Loucy (cell line): ENCODE measurements around the gene BCAS3.
"Not testable (repeated sequence)": the region's sequence is repeated elsewhere in the genome, so short reads cannot be mapped to it uniquely, and the experiment has no call there.

ENCODE experiments used
- H2AFZ ChIP-seq: fragments of 200-600 bp; sonication (generic); 2 replicates; pipeline ENCODE4 v1.6.0; 2016; ENCODE audit warnings: antibody characterized with exemption, mild to moderate bottlenecking, low read length, moderate library complexity
- H3F3A ChIP-seq: fragments of 200-600 bp; 2 replicates; pipeline ENCODE4 v1.6.0; 2016; ENCODE audit warnings: antibody characterized with exemption, low read depth, mild to moderate bottlenecking
- H3K27me3 ChIP-seq: fragments of 200-600 bp; sonication (generic); 2 replicates; pipeline ENCODE4 v1.6.1; 2014; ENCODE audit warnings: low read length, mild to moderate bottlenecking; ENCODE audit not compliant: insufficient read depth, poor library complexity, severe bottlenecking
- H3K36me3 ChIP-seq: fragments of 200-600 bp; sonication (generic); 2 replicates; pipeline ENCODE4 v1.6.1; 2016; ENCODE audit warnings: low read length; ENCODE audit not compliant: insufficient read depth
- H3K4me1 ChIP-seq: fragments of 200-600 bp; sonication (generic); 2 replicates; pipeline ENCODE4 v1.5.1; 2014; ENCODE audit warnings: low read length, mild to moderate bottlenecking; ENCODE audit not compliant: insufficient read depth, poor library complexity, severe bottlenecking
- H3K4me2 ChIP-seq: fragments of 200-600 bp; sonication (generic); 2 replicates; pipeline ENCODE4 v1.6.0; 2014; ENCODE audit warnings: antibody characterized with exemption, low read length, low read depth, mild to moderate bottlenecking; ENCODE audit not compliant: poor library complexity, severe bottlenecking
- H3K4me3 ChIP-seq: fragments of 200-600 bp; sonication (generic); 2 replicates; pipeline ENCODE4 v1.5.1; 2014; ENCODE audit warnings: low read length, mild to moderate bottlenecking, mixed read lengths; ENCODE audit not compliant: poor library complexity, severe bottlenecking
- H3K79me2 ChIP-seq: fragments of 200-600 bp; sonication (generic); 2 replicates; pipeline ENCODE4 v1.6.1; 2014; ENCODE audit warnings: low read length; ENCODE audit not compliant: insufficient read depth
- H3K9ac ChIP-seq: fragments of 200-600 bp; sonication (generic); 2 replicates; pipeline ENCODE4 v1.6.0; 2014; ENCODE audit warnings: mild to moderate bottlenecking, low read depth, low read length, moderate library complexity; ENCODE audit not compliant: poor library complexity, severe bottlenecking
- H3K9me2 ChIP-seq: fragments of 200-600 bp; sonication (generic); replicated peaks from 2 replicates; pipeline ENCODE4 v1.6.1; 2016; ENCODE audit warnings: low read depth, low read length, mixed read lengths
- H3K9me3 ChIP-seq: fragments of 200-600 bp; sonication (generic); 2 replicates; pipeline ENCODE4 v1.6.1; 2014; ENCODE audit warnings: mild to moderate bottlenecking, antibody characterized with exemption, low read length, low read depth; ENCODE audit not compliant: insufficient read depth
- H4K20me1 ChIP-seq: fragments of 200-600 bp; sonication (generic); 2 replicates; pipeline ENCODE4 v1.6.0; 2014; ENCODE audit warnings: antibody characterized with exemption, low read length, mild to moderate bottlenecking; ENCODE audit not compliant: insufficient read depth, poor library complexity, severe bottlenecking
- EZH2phosphoT487 ChIP-seq: fragments of 200-600 bp; IDR thresholded peaks from 2 replicates; pipeline ENCODE4 v1.6.1; 2018; ENCODE audit warnings: antibody characterized with exemption, mild to moderate bottlenecking, moderate library complexity, borderline replicate concordance
- TF ChIP-seq, protein P1 (sequence below): fragments of 200-600 bp; sonication (generic); conservative IDR thresholded peaks from 2 replicates; pipeline ENCODE4 v1.5.1; 2014; ENCODE audit warnings: mild to moderate bottlenecking, antibody characterized with exemption, low read length

Gene BCAS3

GRCh38 chr17:60971515-60972369, 294.1 kb downstream of the BCAS3 start:
- Histone ChIP-seq H3K4me1 (peaks cover 8% of the 10 kb centered on the region), H3K4me3 (no peak overlapping the region), H3K9me3 (peaks cover 4% of the 10 kb centered on the region; the same call in 1 of the 2 replicates), H2AFZ (no peak overlapping the region), H3K27me3 (no peaks in the 10 kb centered on the region), H3K4me2 (no peak overlapping the region), H3K9me2 (no peaks in the 10 kb centered on the region), H4K20me1 (no peaks in the 10 kb centered on the region), H3F3A (peaks cover 7% of the 10 kb centered on the region), H3K9ac (no peak overlapping the region), H3K79me2 (no peaks in the 10 kb centered on the region), H3K36me3 (no peaks in the 10 kb centered on the region)
- TF ChIP-seq EZH2phosphoT487, result no peak
- TF ChIP-seq, protein P1, sequence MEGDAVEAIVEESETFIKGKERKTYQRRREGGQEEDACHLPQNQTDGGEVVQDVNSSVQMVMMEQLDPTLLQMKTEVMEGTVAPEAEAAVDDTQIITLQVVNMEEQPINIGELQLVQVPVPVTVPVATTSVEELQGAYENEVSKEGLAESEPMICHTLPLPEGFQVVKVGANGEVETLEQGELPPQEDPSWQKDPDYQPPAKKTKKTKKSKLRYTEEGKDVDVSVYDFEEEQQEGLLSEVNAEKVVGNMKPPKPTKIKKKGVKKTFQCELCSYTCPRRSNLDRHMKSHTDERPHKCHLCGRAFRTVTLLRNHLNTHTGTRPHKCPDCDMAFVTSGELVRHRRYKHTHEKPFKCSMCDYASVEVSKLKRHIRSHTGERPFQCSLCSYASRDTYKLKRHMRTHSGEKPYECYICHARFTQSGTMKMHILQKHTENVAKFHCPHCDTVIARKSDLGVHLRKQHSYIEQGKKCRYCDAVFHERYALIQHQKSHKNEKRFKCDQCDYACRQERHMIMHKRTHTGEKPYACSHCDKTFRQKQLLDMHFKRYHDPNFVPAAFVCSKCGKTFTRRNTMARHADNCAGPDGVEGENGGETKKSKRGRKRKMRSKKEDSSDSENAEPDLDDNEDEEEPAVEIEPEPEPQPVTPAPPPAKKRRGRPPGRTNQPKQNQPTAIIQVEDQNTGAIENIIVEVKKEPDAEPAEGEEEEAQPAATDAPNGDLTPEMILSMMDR, result peak; percentile 91

DNA sequence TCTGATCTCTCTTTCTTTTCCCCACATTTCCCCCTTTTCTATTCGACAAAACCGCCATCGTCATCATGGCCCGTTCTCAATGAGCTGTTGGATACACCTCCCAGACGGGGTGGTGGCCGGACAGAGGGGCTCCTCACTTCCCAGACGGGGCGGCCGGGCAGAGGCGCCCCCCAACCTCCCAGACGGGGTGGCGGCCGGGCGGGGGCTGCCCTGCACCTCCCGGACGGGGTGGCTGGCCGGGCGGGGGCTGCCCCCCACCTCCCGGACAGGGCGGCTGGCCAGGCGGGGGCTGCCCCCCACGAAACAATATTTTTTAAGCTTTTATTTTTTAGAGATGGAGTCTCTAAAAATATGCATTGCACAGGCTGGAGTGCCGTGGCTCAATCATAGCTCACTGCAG, 299.2 kb downstream of the BCAS3 start:
- H3K9me2 ChIP-seq, H3K27me3 ChIP-seq, H2AFZ ChIP-seq, H3K9me3 ChIP-seq, H3F3A ChIP-seq, H4K20me1 ChIP-seq, H3K4me3 ChIP-seq, H3K4me2 ChIP-seq, H3K79me2 ChIP-seq, H3K4me1 ChIP-seq, H3K36me3 ChIP-seq, H3K9ac ChIP-seq: not testable (repeated sequence)

GRCh38 chr17:60989379-60989778, 311.7 kb downstream of the BCAS3 start:
- no peak overlapping the region for H3K4me2 ChIP-seq
- H3K36me3 ChIP-seq, result no peaks in the 10 kb centered on the region
- H2AFZ ChIP-seq, result no peak overlapping the region
- H3K9me2 ChIP-seq, result no peaks in the 10 kb centered on the region
- H3K4me3 ChIP-seq, result no peak overlapping the region
- peaks cover 8% of the 10 kb centered on the region for H3K4me1 ChIP-seq
- TF ChIP-seq, protein P1, result no peak
- TF ChIP-seq EZH2phosphoT487, result no peak
- no peaks in the 10 kb centered on the region for H3K9me3 ChIP-seq
- no peaks in the 10 kb centered on the region for H3F3A ChIP-seq
- no peaks in the 10 kb centered on the region for H3K27me3 ChIP-seq
- no peaks in the 10 kb centered on the region for H4K20me1 ChIP-seq
- H3K9ac ChIP-seq, result no peak overlapping the region
- H3K79me2 ChIP-seq, result no peaks in the 10 kb centered on the region

DNA sequence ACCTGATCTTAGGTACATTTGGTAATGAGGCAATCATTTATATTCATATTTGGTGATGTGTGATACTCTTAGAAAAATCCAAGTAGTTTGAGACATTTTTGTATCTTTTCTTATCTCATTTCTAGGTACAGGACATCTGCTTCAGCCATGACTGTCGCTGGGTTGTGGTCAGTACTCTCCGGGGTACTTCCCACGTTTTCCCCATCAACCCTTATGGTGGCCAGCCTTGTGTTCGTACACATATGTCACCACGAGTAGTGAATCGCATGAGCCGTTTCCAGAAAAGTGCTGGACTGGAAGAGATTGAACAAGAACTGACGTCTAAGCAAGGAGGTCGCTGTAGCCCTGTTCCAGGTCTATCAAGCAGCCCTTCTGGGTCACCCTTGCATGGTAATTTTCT, 312.2 kb downstream of the BCAS3 start:
- Histone ChIP-seq H3K27me3 (no peaks in the 10 kb centered on the region), H3K9me2 (no peaks in the 10 kb centered on the region), H2AFZ (no peak overlapping the region), H3K4me1 (peaks cover 8% of the 10 kb centered on the region), H3K9me3 (no peaks in the 10 kb centered on the region), H3F3A (no peaks in the 10 kb centered on the region), H3K36me3 (no peaks in the 10 kb centered on the region), H3K9ac (no peak overlapping the region), H3K4me3 (no peak overlapping the region), H3K79me2 (no peaks in the 10 kb centered on the region), H4K20me1 (no peaks in the 10 kb centered on the region), H3K4me2 (no peak overlapping the region)
- no peak for TF ChIP-seq EZH2phosphoT487
- TF ChIP-seq, protein P1, result no peak
